GM18868 (cell line): Measurements from ENCODE around the gene PDK4.
A peak's percentile ranks its signal among the peaks of the same experiment; 100 is the strongest.
"Not testable (repeated sequence)": the region's sequence is repeated elsewhere in the genome, so short reads cannot be mapped to it uniquely, and the experiment has no call there.

Source experiments
- ATAC-seq: cut with Tn5 transposase; IDR thresholded peaks from one replicate; pipeline ENCODE4 v1.9.1; 2021; ENCODE audit warnings: mild to moderate bottlenecking, moderate library complexity; ENCODE audit not compliant: unreplicated experiment

The PDK4 gene

GRCh38 chr7:95578299-95578855 lies 17.9 kb downstream of the PDK4 start:
- no peak for ATAC-seq

GRCh38 chr7:95577137-95577536 lies 19.2 kb downstream of the PDK4 start:
- no peak for ATAC-seq

GRCh38 chr7:95569720-95570119 lies 26.6 kb downstream of the PDK4 start:
- ATAC-seq: no peak

- ATAC-seq: no peak
Measured at GRCh38 chr7:95560674-95561073, 35.6 kb downstream of the PDK4 start.

- ATAC-seq: no peak
Measured at GRCh38 chr7:95558864-95559263, 37.5 kb downstream of the PDK4 start.

- ATAC-seq: no peak
Measured at GRCh38 chr7:95556777-95557176, 39.5 kb downstream of the PDK4 start.

GRCh38 chr7:95553939-95554338 lies 42.4 kb downstream of the PDK4 start:
- ATAC-seq: no peak

GRCh38 chr7:95552010-95552926 lies 44.0 kb downstream of the PDK4 start:
- not testable (repeated sequence) for ATAC-seq

- ATAC-seq: no peak
Measured at GRCh38 chr7:95550546-95550945, 45.8 kb downstream of the PDK4 start.

- ATAC-seq: no peak
Measured at GRCh38 chr7:95549818-95550529, 46.3 kb downstream of the PDK4 start.

- no peak for ATAC-seq
Measured at GRCh38 chr7:95547361-95548348, 48.7 kb downstream of the PDK4 start.

- no peak for ATAC-seq
Measured at GRCh38 chr7:95546647-95547046, 49.7 kb downstream of the PDK4 start.

GRCh38 chr7:95545673-95546072 lies 50.6 kb downstream of the PDK4 start:
- no peak for ATAC-seq

GRCh38 chr7:95545007-95545615 lies 51.2 kb downstream of the PDK4 start:
- ATAC-seq: peak; percentile 61

GRCh38 chr7:95544171-95544570 lies 52.1 kb downstream of the PDK4 start:
- no peak for ATAC-seq

- no peak for ATAC-seq
Measured at GRCh38 chr7:95543312-95543711, 53.0 kb downstream of the PDK4 start.

- ATAC-seq: no peak
Measured at GRCh38 chr7:95540366-95540765, 56.0 kb downstream of the PDK4 start.

GRCh38 chr7:95539426-95539825 lies 56.9 kb downstream of the PDK4 start:
- ATAC-seq: no peak

- no peak for ATAC-seq
Measured at GRCh38 chr7:95537468-95537867, 58.8 kb downstream of the PDK4 start.

- ATAC-seq: no peak
Measured at GRCh38 chr7:95536656-95537311, 59.5 kb downstream of the PDK4 start.
